HG03045 (cell line): ENCODE measurements around the gene SLC22A15.
"Not testable (repeated sequence)": the region's sequence is repeated elsewhere in the genome, so short reads cannot be mapped to it uniquely, and the experiment has no call there.

Experiments used
- ATAC-seq: cut with Tn5 transposase; IDR thresholded peaks from one replicate; pipeline ENCODE4 v1.9.1; 2021; ENCODE audit warnings: mild to moderate bottlenecking, moderate library complexity; ENCODE audit not compliant: unreplicated experiment

The SLC22A15 gene

DNA sequence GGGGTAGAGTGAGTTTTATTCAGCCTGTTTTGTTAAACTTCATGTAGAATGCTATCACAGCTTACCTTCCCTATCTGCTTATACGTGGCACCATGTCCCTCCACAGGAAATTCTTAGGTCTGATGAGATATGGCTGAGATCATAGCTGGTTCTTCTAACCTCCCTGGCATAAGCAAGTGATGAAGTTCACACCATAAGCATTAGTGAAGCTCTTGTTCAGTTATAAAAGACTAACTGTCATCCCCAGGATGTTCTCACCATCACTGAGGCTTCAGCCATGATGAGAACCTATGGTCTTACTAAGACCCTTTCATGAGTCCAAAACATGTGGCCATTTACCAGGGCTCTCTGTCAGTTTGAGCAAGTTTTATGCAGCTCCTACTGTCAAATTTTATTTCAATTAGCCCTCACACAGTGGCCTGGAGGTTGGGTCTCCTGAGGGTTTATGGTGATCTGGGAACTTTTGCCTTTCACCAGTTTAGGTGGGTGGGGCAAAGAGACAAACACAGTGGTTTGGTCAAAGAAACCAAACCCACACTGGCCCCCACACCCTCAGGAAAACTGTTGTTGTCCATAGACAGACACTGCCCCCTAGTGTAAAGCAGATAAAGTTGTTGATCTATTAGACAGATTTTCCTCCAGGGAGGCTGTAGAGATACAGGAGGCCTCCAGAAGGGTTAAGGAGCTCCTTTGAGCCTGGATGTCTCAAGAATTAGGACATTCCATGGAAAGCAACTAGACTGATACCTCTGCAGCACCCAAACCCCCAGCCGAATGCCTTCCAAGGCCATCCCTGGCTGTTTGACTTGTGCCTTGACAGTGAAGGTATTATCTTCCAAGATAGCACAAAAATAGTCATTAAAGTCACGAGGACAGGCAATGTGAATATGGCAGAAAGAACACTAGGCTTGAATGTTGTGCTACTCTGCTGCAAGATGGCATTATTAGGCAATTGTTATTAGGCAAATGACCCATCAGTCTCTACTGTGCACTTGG, 5.0 kb downstream of the SLC22A15 start:
- ATAC-seq, result no peak

DNA sequence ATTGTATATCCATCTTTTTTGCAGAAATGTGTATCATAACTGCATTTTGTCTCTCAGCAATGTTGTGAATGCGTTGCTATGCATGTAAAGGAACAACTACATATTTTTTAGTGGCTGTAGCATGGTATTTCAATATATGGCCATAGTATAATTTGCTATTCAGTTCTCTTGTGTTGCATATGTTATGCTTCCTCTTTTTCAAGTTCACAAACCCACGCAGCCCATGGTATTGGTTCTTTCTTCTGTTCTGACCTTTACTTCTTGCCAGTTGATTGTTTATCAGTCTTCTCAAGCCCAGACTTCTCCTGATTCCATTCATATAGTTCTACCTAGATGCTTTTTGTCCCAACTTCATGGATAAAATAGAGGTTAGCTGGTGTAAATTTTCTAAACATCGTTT, 6.1 kb downstream of the SLC22A15 start:
- ATAC-seq, result no peak

DNA sequence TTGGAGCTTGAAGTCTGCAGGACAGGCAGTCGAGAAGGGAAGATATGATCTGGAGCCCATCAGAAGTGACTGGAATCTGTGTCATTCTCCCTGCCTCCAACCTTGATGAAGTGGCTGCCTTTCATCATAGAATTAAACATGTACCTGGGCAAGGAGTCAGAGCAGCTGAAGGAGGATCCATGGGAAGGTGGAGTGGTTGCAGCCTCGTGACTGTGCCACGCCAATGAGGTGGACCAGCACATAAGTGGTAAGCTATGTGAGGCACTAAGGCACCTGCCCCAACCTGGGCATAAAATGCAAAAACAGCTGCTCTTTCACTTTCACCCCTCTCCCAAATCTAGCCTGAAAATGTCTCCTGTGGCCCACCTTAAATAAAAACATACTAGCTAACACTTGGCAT, 7.3 kb downstream of the SLC22A15 start:
- ATAC-seq, result no peak

DNA sequence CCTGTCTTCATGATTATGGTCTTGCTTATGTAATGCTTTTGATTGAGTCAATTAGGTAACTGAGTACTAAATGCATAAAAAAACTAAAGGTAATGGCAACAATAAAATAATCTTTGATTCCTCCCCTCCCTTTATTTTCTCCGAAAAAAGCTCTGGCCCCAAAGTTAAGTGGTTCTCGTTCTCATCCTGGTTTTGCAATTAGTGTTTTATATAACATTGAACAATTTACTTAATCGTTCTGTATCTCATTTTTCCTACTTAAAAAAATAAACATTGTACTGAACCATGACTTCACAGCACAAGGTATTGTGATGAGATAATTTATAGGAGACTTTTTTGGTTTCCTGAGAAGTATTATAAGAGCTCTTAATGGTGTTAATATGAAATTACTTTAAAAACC, 11.3 kb downstream of the SLC22A15 start:
- ATAC-seq, result no peak

DNA sequence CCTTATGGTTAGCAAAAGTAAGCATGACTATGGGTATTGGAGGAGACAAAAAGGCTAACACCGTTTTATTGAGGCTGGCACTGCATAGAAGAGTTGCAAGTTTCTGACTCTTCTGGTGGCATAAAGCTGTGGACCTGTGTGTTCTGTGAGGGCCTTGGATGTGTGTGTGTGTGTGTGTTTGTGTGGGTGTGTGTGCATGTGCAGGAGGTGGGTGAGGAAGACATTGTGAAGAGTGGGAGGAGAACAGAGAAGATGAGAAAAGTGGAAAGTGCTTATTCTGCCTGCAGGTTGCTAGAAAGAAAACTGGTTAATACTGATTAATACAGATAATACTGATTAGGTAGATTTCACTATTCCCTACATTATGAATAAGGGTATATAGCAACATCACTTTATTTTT, 12.6 kb downstream of the SLC22A15 start:
- ATAC-seq, result no peak

DNA sequence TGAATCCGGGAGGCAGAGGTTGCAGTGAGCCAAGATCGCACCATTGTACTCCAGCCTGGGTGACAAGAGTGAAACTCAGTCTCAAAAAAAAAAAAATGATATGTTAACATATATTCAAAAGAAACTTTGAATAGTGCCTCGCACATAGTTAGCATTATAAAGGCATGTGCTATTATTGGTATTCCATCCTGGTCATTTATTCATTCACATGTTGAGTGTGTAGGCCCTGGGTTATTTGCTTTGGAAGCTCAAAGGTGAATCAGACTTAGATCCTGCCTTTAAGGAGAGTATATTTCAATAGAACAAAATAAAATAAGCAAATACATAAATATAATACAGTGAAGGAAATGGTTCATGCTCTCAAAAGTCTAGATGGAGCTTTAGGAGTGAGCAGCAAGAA, 13.4 kb downstream of the SLC22A15 start:
- ATAC-seq, result no peak

DNA sequence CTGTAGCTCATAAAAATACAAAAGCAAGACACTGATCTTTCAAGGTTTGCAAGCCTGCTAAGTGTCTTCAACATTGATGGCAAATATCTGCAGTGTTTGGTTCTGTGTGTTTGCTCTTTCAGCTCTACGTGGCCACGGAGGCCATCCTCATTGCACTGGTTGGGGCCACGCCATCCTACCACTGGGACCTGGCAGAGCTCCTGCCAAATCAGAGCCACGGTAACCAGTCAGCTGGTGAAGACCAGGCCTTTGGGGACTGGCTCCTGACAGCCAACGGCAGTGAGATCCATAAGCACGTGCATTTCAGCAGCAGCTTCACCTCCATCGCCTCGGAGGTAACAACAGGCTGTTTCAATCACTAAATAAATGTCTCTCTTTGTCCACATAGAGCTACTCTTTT, 15.6 kb downstream of the SLC22A15 start:
- ATAC-seq, result no peak

DNA sequence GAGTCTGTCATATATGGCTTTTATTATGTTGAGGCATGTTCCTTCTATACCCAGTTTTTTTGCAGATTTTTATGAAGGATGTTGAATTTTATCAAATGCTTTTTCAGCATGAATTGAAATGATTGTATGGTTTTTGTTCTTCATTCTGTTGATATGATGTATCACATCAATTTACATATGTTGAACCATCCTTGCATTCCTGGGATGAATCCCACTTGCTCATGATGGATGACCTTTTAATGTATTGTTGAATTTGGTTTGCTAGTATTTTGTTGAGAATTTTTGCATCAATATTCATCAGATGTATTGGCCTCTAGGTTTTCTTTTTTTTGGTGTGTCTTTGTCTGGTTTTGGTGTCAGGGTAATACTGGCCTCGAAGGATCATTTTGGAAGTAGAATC, 21.6 kb downstream of the SLC22A15 start:
- ATAC-seq, result not testable (repeated sequence)

GRCh38 chr1:116001739-116002487, 25.6 kb downstream of the SLC22A15 start:
- ATAC-seq, result no peak

- ATAC-seq, result no peak
Measured at GRCh38 chr1:116002781-116003420, 26.6 kb downstream of the SLC22A15 start.

GRCh38 chr1:116003823-116004222, 27.5 kb downstream of the SLC22A15 start:
- no peak for ATAC-seq

GRCh38 chr1:116006486-116006964, 30.2 kb downstream of the SLC22A15 start:
- peak; percentile 95 for ATAC-seq

- ATAC-seq, result no peak
Measured at GRCh38 chr1:116008656-116009390, 32.5 kb downstream of the SLC22A15 start.

- ATAC-seq, result no peak
Measured at GRCh38 chr1:116012716-116013115, 36.4 kb downstream of the SLC22A15 start.

DNA sequence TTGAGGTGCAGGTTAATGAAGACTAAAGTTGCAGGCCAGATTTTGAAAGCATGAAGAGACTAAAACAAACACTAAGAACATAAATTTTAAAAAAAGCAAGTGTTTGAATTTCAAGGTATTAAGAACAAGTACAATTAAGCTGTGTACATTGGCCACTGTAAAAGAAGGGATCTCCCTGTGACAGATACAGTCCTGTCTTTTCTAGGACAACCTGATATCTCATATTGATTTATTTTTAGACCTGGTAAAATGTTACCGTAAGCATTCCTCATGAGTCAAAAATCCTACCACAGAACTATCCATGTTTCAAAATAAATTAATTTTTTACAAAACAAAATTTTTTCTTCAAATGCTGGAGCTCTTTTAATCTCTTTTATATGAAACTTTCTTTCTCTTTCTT, 39.4 kb downstream of the SLC22A15 start:
- ATAC-seq, result no peak

DNA sequence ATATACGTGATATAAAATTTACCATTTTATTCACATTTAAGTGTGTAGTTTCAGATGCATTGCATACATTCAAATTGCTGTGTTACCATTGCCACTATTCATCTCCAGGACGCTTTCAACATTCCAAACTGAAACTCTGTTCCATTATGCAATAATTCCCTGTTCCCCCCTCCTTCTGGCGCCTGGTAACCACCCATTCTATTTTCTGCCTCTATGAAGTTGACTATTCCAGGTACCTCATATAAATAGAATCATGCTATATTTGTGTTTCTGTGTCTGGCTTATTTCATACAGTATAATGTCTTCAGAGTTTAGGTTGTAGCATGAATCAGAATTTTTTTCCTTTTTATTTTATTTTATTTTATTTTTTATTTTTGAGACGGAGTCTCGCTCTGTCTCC, 41.7 kb downstream of the SLC22A15 start:
- ATAC-seq, result no peak

- no peak for ATAC-seq
Measured at GRCh38 chr1:116019653-116020253, 43.4 kb downstream of the SLC22A15 start.

DNA sequence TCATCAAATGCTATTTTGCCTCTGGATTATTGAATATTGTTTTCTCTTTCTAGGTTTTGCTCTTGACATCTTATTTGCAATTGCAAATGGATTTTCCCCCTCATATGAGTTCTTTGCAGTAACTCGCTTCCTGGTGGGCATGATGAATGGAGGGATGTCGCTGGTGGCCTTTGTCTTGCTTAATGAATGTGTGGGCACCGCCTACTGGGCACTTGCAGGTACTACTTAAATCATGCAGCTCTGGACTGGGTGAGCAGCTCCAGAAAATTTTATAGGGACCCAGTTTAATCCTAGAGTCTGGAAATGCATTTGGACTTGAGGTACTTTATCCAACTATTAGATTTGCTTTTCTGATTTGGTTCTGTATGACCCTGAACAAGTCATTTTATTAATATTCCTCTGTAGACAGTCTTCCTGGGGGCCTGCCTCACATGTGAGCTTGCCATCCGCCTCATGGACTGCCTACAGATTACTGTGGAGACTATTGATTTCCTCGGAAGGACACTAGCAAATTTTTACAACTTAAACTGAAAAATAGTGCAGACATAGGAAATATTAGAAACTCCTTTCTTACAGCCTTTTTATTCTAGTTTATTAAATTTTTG, 44.5 kb downstream of the SLC22A15 start:
- ATAC-seq, result no peak

- no peak for ATAC-seq
Measured at GRCh38 chr1:116024626-116025025, 48.3 kb downstream of the SLC22A15 start.

DNA sequence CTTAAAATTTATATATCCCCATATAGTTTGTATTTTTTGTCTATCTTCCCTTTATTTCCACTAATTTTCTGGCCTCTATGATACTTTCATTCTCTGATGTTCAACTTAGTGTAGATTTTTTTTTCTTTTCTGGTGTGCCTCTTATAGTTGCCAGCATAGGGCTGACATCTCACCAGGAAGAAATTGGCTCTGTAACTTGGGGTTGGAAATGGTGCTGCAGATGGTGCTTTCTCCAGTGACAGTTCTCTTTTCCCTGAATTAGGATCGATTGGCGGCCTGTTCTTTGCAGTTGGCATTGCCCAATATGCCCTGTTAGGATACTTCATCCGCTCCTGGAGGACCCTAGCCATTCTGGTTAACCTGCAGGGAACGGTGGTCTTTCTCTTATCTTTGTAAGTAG, 50.3 kb downstream of the SLC22A15 start:
- ATAC-seq, result no peak
